DND-41 (cell line): ENCODE measurements around the gene NUP188.

Experiments
- CTCF ChIP-seq: IDR thresholded peaks from 2 replicates; pipeline ENCODE4 v1.5.1; 2012; ENCODE audit warnings: borderline replicate concordance, low read length, moderate library complexity, mild to moderate bottlenecking; ENCODE audit not compliant: poor library complexity, severe bottlenecking; ENCODE audit errors: extremely low read depth
- EZH2 ChIP-seq: IDR thresholded peaks from 3 replicates; pipeline ENCODE4 v1.6.1; 2012; ENCODE audit warnings: borderline replicate concordance, low read depth, mild to moderate bottlenecking, moderate library complexity, low read length, inconsistent platforms; ENCODE audit not compliant: severe bottlenecking

- TF ChIP-seq CTCF (no peak), EZH2 (no peak)
Observed at GRCh38 chr9:129012343-129012742, 64.8 kb downstream of the NUP188 start.
